C4-2B (cell line): ENCODE data around the gene FHIT.

Experiments used
- CTCF ChIP-seq: fragments of 450-650 bp; conservative IDR thresholded peaks from 2 replicates; pipeline ENCODE4 v1.5.1; 2017; ENCODE audit warnings: mild to moderate bottlenecking
- ZFX ChIP-seq: fragments of 450-650 bp; IDR thresholded peaks from 2 replicates; pipeline ENCODE4 v1.6.1; 2017

GRCh38 chr3:60291115-60291514 lies 960.1 kb downstream of the FHIT start:
- no peak for TF ChIP-seq CTCF
- TF ChIP-seq ZFX, result no peak
